K562 (cell line): ENCODE data around the gene KCNQ2. TPM values are rescaled to one million over a fixed set of nuclear protein-coding genes. Genes with fewer than 3 reads are reported as not detected.

Experiments used
- HLTF ChIP-seq: fragments of 450-650 bp; IDR thresholded peaks from 2 replicates; pipeline ENCODE4 v1.6.1; 2016
- ZNF318 ChIP-seq, 2 experiments: fragments of 450-650 bp; IDR thresholded peaks; 2 replicates each; pipeline ENCODE4 v1.6.1; 2016; ENCODE audit warnings: mild to moderate bottlenecking in 2 of 2, borderline replicate concordance in 1 of 2, low read depth in 1 of 2, moderate library complexity in 1 of 2
- polyA plus RNA-seq, 8 experiments: library from polyadenylated mRNA; depleted of rRNA in 4 of 8; stranded (reverse) in 5 of 8; unstranded in 3 of 8; fragments of >200 nt; fragmentation: Nextera tagmentation in 2 of 8; fragmentation: Illumina TruSeq in 1 of 8; extraction: Ambion mirVana in 2 of 8; extraction: Trizol in 1 of 8; gene quantifications; 2 replicates each; pipeline versions ENCODE4 v1.2.1 to v1.2.3, GENCODE V29; 2011 to 2014; ENCODE audit warnings: inconsistent platforms in 1 of 8, missing spikeins in 1 of 8
- total RNA-seq, 7 experiments: library from RNA; depleted of rRNA in 6 of 7; stranded (reverse); fragments of >200 nt in 6 of 7; fragmentation: Illumina TruSeq in 2 of 7; extraction: Trizol in 2 of 7; gene quantifications; 2 replicates each; pipeline versions ENCODE4 v1.2.1 to v1.2.3, GENCODE V29; 2011 to 2021; ENCODE audit warnings: low replicate concordance in 1 of 7

The KCNQ2 gene
- total and polyA plus RNA-seq, 9 of the 15 experiments (the other 6 are each of a cell fraction or from before 2014, with no cell fraction given), result 0.13 to 0.16 TPM; not detected in 7

GRCh38 chr20:63487116-63487764 is 14.8 kb upstream of the KCNQ2 start (continued):
- TF ChIP-seq ZNF318 (IDR thresholded peaks at IDR 0.05; ENCODE audit: borderline replicate concordance in 1 of 2, low read depth in 1 of 2), result no peak
- no peak for TF ChIP-seq HLTF
